DND-41 (cell line): ENCODE results near the gene WIF1.

Experiments
- EZH2 ChIP-seq: IDR thresholded peaks from 3 replicates; pipeline ENCODE4 v1.6.1; 2012; ENCODE audit warnings: borderline replicate concordance, low read depth, mild to moderate bottlenecking, moderate library complexity, low read length, inconsistent platforms; ENCODE audit not compliant: severe bottlenecking
- TF ChIP-seq, protein P1 (sequence below): IDR thresholded peaks from 2 replicates; pipeline ENCODE4 v1.5.1; 2012; ENCODE audit warnings: borderline replicate concordance, low read length, moderate library complexity, mild to moderate bottlenecking; ENCODE audit not compliant: poor library complexity, severe bottlenecking; ENCODE audit errors: extremely low read depth

GRCh38 chr12:65055859-65056258 lies 65.2 kb downstream of the WIF1 start:
- TF ChIP-seq, protein P1, sequence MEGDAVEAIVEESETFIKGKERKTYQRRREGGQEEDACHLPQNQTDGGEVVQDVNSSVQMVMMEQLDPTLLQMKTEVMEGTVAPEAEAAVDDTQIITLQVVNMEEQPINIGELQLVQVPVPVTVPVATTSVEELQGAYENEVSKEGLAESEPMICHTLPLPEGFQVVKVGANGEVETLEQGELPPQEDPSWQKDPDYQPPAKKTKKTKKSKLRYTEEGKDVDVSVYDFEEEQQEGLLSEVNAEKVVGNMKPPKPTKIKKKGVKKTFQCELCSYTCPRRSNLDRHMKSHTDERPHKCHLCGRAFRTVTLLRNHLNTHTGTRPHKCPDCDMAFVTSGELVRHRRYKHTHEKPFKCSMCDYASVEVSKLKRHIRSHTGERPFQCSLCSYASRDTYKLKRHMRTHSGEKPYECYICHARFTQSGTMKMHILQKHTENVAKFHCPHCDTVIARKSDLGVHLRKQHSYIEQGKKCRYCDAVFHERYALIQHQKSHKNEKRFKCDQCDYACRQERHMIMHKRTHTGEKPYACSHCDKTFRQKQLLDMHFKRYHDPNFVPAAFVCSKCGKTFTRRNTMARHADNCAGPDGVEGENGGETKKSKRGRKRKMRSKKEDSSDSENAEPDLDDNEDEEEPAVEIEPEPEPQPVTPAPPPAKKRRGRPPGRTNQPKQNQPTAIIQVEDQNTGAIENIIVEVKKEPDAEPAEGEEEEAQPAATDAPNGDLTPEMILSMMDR = no peak
- TF ChIP-seq EZH2 = no peak
